ENCODE measurements around the gene DGKB.

Gene DGKB

GRCh38 chr7:14242175-14242574 lies 660.4 kb downstream of the DGKB start (continued):
- TF ChIP-seq TCF4 (CRISPR knock-in tag; IDR thresholded peaks at IDR 0.05; ENCODE audit: borderline replicate concordance) (no peak), PPARA (CRISPR knock-in tag; IDR thresholded peaks at IDR 0.05; ENCODE audit: borderline replicate concordance) (no peak), RARB (CRISPR knock-in tag; IDR thresholded peaks at IDR 0.05) (no peak), TOX (CRISPR knock-in tag; IDR thresholded peaks at IDR 0.05; ENCODE audit: borderline replicate concordance) (no peak)

DNA sequence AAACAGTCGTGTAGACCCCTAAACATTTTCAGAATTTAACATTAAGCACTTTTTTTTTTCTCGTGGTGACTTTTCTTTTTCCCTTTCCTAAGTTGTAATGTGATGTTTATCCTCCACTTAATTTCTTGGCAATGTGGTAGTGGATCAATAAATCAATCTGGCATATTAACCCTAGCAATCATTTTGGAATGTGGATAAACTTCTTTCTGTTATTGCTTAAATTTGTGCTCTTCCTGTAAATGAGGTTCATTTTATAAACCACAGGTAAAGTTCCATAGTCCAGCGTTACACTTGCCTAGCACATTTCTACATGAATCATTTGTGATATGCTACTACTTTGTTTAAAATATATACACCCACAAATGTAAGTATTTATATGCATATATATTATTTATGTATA lies 665.7 kb downstream of the DGKB start:
- TF ChIP-seq ZNF8 (CRISPR knock-in tag; IDR thresholded peaks at IDR 0.05) (no peak), ZFP3 (CRISPR knock-in tag; IDR thresholded peaks at IDR 0.05) (no peak), RARB (CRISPR knock-in tag; IDR thresholded peaks at IDR 0.05) (no peak), ISL1 (CRISPR knock-in tag; IDR thresholded peaks at IDR 0.05) (peak; percentile 28; the same call in 1 of the 2 replicates)
- no peak for ATAC-seq

GRCh38 chr7:14235056-14235455 lies 667.5 kb downstream of the DGKB start:
- peak; percentile 41; the same call in 2 of the 3 replicates for ATAC-seq
- TF ChIP-seq ISL1 (CRISPR knock-in tag; IDR thresholded peaks at IDR 0.05) (peak; percentile 49), ZNF565 (CRISPR knock-in tag; conservative IDR thresholded peaks at IDR 0.05; ENCODE audit: low read depth) (no peak)

- no peak for TF ChIP-seq TCF4 (CRISPR knock-in tag; IDR thresholded peaks at IDR 0.05; ENCODE audit: borderline replicate concordance)
- no peak for TF ChIP-seq SNAI2 (CRISPR knock-in tag; IDR thresholded peaks at IDR 0.05)
- TF ChIP-seq ZC3H10 (CRISPR knock-in tag; IDR thresholded peaks at IDR 0.05): no peak
- no peak for TF ChIP-seq ZNF70 (CRISPR knock-in tag; IDR thresholded peaks at IDR 0.05)
- no peak for TF ChIP-seq ZFP3 (CRISPR knock-in tag; IDR thresholded peaks at IDR 0.05)
- no peak for TF ChIP-seq ESRRG (CRISPR knock-in tag; IDR thresholded peaks at IDR 0.05)
- no peak for TF ChIP-seq OSR1 (CRISPR knock-in tag; IDR thresholded peaks at IDR 0.05)
- TF ChIP-seq ZNF565 (CRISPR knock-in tag; conservative IDR thresholded peaks at IDR 0.05; ENCODE audit: low read depth): no peak
- TF ChIP-seq, protein P1, sequence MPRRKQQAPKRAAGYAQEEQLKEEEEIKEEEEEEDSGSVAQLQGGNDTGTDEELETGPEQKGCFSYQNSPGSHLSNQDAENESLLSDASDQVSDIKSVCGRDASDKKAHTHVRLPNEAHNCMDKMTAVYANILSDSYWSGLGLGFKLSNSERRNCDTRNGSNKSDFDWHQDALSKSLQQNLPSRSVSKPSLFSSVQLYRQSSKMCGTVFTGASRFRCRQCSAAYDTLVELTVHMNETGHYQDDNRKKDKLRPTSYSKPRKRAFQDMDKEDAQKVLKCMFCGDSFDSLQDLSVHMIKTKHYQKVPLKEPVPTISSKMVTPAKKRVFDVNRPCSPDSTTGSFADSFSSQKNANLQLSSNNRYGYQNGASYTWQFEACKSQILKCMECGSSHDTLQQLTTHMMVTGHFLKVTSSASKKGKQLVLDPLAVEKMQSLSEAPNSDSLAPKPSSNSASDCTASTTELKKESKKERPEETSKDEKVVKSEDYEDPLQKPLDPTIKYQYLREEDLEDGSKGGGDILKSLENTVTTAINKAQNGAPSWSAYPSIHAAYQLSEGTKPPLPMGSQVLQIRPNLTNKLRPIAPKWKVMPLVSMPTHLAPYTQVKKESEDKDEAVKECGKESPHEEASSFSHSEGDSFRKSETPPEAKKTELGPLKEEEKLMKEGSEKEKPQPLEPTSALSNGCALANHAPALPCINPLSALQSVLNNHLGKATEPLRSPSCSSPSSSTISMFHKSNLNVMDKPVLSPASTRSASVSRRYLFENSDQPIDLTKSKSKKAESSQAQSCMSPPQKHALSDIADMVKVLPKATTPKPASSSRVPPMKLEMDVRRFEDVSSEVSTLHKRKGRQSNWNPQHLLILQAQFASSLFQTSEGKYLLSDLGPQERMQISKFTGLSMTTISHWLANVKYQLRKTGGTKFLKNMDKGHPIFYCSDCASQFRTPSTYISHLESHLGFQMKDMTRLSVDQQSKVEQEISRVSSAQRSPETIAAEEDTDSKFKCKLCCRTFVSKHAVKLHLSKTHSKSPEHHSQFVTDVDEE (CRISPR knock-in tag; IDR thresholded peaks at IDR 0.05): no peak
- no peak for TF ChIP-seq BACH2 (CRISPR knock-in tag; IDR thresholded peaks at IDR 0.05; ENCODE audit: borderline replicate concordance)
- TF ChIP-seq RARB (CRISPR knock-in tag; IDR thresholded peaks at IDR 0.05): no peak
- no peak for TF ChIP-seq GLIS3 (CRISPR knock-in tag; IDR thresholded peaks at IDR 0.05)
- no peak for TF ChIP-seq ISL1 (CRISPR knock-in tag; IDR thresholded peaks at IDR 0.05)
- TF ChIP-seq TOX (CRISPR knock-in tag; IDR thresholded peaks at IDR 0.05; ENCODE audit: borderline replicate concordance): no peak
- TF ChIP-seq, protein P2, sequence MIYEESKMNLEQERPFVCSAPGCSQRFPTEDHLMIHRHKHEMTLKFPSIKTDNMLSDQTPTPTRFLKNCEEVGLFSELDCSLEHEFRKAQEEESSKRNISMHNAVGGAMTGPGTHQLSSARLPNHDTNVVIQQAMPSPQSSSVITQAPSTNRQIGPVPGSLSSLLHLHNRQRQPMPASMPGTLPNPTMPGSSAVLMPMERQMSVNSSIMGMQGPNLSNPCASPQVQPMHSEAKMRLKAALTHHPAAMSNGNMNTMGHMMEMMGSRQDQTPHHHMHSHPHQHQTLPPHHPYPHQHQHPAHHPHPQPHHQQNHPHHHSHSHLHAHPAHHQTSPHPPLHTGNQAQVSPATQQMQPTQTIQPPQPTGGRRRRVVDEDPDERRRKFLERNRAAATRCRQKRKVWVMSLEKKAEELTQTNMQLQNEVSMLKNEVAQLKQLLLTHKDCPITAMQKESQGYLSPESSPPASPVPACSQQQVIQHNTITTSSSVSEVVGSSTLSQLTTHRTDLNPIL (CRISPR knock-in tag; IDR thresholded peaks at IDR 0.05; ENCODE audit: low read depth): no peak
- ATAC-seq: no peak
Measured at GRCh38 chr7:14233868-14234369, 668.6 kb downstream of the DGKB start.

DNA sequence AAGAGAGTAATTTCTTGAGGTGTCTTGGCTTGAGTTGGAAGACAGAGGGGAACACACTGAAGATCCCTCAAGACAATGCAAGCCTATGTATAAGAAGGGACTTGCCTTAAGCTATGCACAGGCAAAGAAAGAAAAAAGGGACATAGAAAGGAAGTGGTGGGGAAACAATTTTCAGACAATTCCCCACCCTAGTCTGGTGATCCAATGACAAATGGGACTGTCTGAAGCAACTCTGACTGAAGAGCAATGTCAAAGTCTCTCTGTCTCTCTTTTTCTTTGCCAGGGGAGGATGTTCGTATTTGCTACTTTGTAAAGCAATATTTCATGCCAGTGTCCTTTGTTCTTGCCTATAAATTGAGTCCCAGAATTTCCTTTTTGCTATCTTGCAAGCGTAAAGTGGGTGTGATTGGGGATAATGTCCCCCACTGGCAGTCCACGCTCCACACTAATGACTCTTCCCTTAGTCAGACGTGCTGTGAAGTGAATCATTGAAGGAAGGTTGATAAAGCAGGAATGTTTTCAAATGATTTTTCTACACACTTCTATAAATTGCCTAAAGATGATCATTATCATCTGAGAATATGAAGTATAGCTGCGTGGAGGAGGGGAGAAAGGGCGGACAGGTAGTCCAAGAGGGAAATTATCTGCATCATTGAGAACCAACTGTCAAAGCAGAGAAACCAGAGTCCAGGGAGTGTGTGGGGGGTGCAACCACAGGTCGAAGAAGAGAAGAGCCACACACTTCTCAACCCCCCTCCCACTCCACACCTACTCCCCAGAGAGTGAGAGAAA lies 669.3 kb downstream of the DGKB start:
- TF ChIP-seq, protein P2 (CRISPR knock-in tag; IDR thresholded peaks at IDR 0.05; ENCODE audit: low read depth): no peak
- TF ChIP-seq OSR1 (CRISPR knock-in tag; IDR thresholded peaks at IDR 0.05) (no peak), TCF4 (CRISPR knock-in tag; IDR thresholded peaks at IDR 0.05; ENCODE audit: borderline replicate concordance) (no peak), SNAI2 (CRISPR knock-in tag; IDR thresholded peaks at IDR 0.05) (no peak), ZFP3 (CRISPR knock-in tag; IDR thresholded peaks at IDR 0.05) (no peak), ZC3H10 (CRISPR knock-in tag; IDR thresholded peaks at IDR 0.05) (no peak), ARNTL (CRISPR knock-in tag; IDR thresholded peaks at IDR 0.05; ENCODE audit: borderline replicate concordance, low read depth) (no peak), RARB (CRISPR knock-in tag; IDR thresholded peaks at IDR 0.05) (no peak)
- TF ChIP-seq, protein P1 (CRISPR knock-in tag; IDR thresholded peaks at IDR 0.05): no peak
- TF ChIP-seq, protein P3, sequence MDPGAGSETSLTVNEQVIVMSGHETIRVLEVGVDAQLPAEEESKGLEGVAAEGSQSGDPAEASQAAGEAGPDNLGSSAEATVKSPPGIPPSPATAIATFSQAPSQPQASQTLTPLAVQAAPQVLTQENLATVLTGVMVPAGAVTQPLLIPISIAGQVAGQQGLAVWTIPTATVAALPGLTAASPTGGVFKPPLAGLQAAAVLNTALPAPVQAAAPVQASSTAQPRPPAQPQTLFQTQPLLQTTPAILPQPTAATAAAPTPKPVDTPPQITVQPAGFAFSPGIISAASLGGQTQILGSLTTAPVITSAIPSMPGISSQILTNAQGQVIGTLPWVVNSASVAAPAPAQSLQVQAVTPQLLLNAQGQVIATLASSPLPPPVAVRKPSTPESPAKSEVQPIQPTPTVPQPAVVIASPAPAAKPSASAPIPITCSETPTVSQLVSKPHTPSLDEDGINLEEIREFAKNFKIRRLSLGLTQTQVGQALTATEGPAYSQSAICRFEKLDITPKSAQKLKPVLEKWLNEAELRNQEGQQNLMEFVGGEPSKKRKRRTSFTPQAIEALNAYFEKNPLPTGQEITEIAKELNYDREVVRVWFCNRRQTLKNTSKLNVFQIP (CRISPR knock-in tag; IDR thresholded peaks at IDR 0.05; ENCODE audit: borderline replicate concordance, low read depth): no peak
- ATAC-seq: no peak

All from SK-N-SH treated with all-trans-retinoic acid at 6 μM for 48 hours (cell line).